Measurements from ENCODE around the gene DPP10.

The DPP10 gene

GRCh38 chr2:115825912-115826311 lies 1383.5 kb downstream of the DPP10 start:
- no peak for DNase-seq

- DNase-seq: no peak
These were observed 1390.8 kb downstream of the DPP10 start for GRCh38 chr2:115833196-115833595.

- no peak for DNase-seq
These were observed 1396.1 kb downstream of the DPP10 start for GRCh38 chr2:115838539-115838938.

DNA sequence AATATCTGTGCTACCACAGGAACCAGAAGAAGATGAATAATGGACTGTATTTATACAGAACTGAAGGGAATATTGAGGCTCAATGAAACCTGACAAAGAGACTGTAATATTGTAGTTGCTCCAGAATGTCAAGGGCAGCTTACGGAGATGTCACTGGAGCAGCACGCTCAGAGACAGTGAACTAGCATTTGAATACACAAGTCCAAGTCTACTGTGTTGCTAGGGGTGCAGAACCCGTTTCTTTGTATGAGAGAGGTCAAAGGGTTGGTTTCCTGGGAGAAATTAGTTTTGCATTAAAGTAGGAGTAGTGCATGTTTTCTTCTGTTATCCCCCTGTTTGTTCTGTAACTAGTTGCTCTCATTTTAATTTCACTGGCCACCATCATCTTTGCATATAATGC lies 1399.9 kb downstream of the DPP10 start:
- no peak for DNase-seq

DNA sequence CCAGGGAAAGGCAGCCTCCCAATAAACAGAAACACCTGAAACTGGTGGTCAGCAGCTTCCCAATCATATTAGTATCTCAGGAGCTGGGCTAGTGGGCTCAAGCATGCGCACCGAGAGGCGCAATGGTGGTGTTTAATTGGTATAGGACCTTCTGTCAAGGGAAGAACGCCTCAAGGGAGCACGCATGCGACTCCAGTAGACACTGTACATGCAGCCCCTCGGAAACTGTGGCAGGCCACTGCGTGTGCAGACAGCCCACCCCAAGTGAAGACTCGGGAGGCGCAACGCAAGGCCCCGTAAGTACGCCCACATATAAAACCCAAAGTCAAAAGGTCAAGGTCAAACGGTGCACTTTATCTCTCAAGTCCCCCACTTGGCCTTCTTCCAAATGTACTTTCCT lies 1405.8 kb downstream of the DPP10 start:
- DNase-seq: no peak

- DNase-seq: no peak
These were observed 1424.6 kb downstream of the DPP10 start for GRCh38 chr2:115867024-115867423.

- DNase-seq: no peak
These were observed 1432.0 kb downstream of the DPP10 start for GRCh38 chr2:115874427-115874826.

- DNase-seq: no peak
These were observed 1438.1 kb downstream of the DPP10 start for GRCh38 chr2:115880558-115880957.

GRCh38 chr2:115887209-115887776 lies 1444.9 kb downstream of the DPP10 start:
- no peak for DNase-seq
